H1 (cell line): ENCODE measurements around the gene PCBP1. TPM values are rescaled to one million over a fixed set of nuclear protein-coding genes. Genes with fewer than 3 reads are reported as not detected.

ENCODE experiments used
- CTCF ChIA-PET: fragments of 300-600 bp; sonication (Branson Sonifier 250); formaldehyde crosslinking; loops from one replicate; lab custom pipeline; 2021; ENCODE audit not compliant: partially characterized antibody; lab: Charles Lee
- POLR2A ChIA-PET: fragments of 300-600 bp; sonication (Branson Sonifier 250); formaldehyde crosslinking; loops from one replicate; lab custom pipeline; 2021; ENCODE audit warnings: inconsistent platforms; ENCODE audit not compliant: partially characterized antibody; lab: Charles Lee
- DNase-seq, 2 experiments: peaks; one replicate each; pipeline versions ENCODE4 v3.0.0 to v3.0.0-alpha.2; 2010 to 2022; ENCODE audit warnings: low spot score in 2 of 2, low read depth in 1 of 2, mixed read lengths in 1 of 2
- FAIRE-seq: peaks from 2 replicates; lab custom pipeline; 2011; peaks lifted over from hg19 to GRCh38; lab: Jason Lieb, UNC
- H2AFZ ChIP-seq: 2 replicates; pipeline ENCODE4 v1.8.1; 2012; ENCODE audit warnings: low read length, inconsistent platforms
- H2AK5ac ChIP-seq: 2 replicates; pipeline ENCODE4 v1.6.1; 2013; ENCODE audit warnings: low read depth, low read length
- H2BK120ac ChIP-seq: replicated peaks from 2 replicates; pipeline ENCODE3; 2013; ENCODE audit warnings: low read depth, low read length, inconsistent platforms
- H2BK12ac ChIP-seq: 2 replicates; pipeline ENCODE4 v1.6.1; 2013; ENCODE audit warnings: low read depth, low read length
- H2BK15ac ChIP-seq: 2 replicates; pipeline ENCODE4 v1.6.1; 2013; ENCODE audit warnings: low read length
- H2BK20ac ChIP-seq: 2 replicates; pipeline ENCODE4 v1.6.1; 2013; ENCODE audit warnings: low read length
- H2BK5ac ChIP-seq: 2 replicates; pipeline ENCODE4 v1.6.1; 2013; ENCODE audit warnings: low read depth, low read length
- H3K14ac ChIP-seq: 2 replicates; pipeline ENCODE4 v1.6.1; 2013; ENCODE audit warnings: inconsistent platforms; ENCODE audit not compliant: insufficient read length
- H3K18ac ChIP-seq: 2 replicates; pipeline ENCODE4 v1.6.1; 2013; ENCODE audit warnings: low read length; ENCODE audit errors: extremely low read depth
- H3K23ac ChIP-seq: 2 replicates; pipeline ENCODE4 v1.6.1; 2013; ENCODE audit warnings: inconsistent platforms; ENCODE audit not compliant: insufficient read length
- H3K23me2 ChIP-seq: 2 replicates; pipeline ENCODE4 v1.6.1; 2013; ENCODE audit warnings: low read depth, low read length
- H3K27ac ChIP-seq: 2 replicates; pipeline ENCODE4 v1.6.1; 2011; ENCODE audit warnings: low read depth, low read length, inconsistent platforms
- H3K27me3 ChIP-seq, 4 experiments: replicated peaks in 1 of 4; 1 replicate in 1 of 4; 2 replicates in 3 of 4; pipeline versions ENCODE4 v1.6.1 to v1.8.1; 2011 to 2013; ENCODE audit warnings: low read length in 3 of 4, mild to moderate bottlenecking in 3 of 4, inconsistent platforms in 2 of 4, mixed read lengths in 2 of 4, moderate library complexity in 1 of 4; ENCODE audit not compliant: control insufficient read depth in 3 of 4, insufficient read depth in 3 of 4; ENCODE audit errors: extremely low read depth in 1 of 4
- H3K36me3 ChIP-seq, 4 experiments: 2 replicates each; pipeline versions ENCODE4 v1.6.1 to v1.8.1; 2011 to 2013; ENCODE audit warnings: mild to moderate bottlenecking in 4 of 4, low read length in 3 of 4, moderate library complexity in 2 of 4, control low read depth in 1 of 4, inconsistent platforms in 1 of 4; ENCODE audit not compliant: insufficient read depth in 4 of 4, control insufficient read depth in 2 of 4
- H3K4ac ChIP-seq: replicated peaks from 2 replicates; pipeline ENCODE3; 2013; ENCODE audit warnings: low read length, low read depth, mixed read lengths, inconsistent platforms; ENCODE audit not compliant: insufficient read length
- H3K4me1 ChIP-seq, 4 experiments: replicated peaks in 1 of 4; 1 replicate in 1 of 4; 2 replicates in 3 of 4; pipeline versions ENCODE4 v1.6.1 to v1.8.1; 2011 to 2013; ENCODE audit warnings: low read length in 3 of 4, inconsistent platforms in 2 of 4, mixed read lengths in 1 of 4; ENCODE audit not compliant: insufficient read depth in 4 of 4, control insufficient read depth in 3 of 4
- H3K4me2 ChIP-seq, 2 experiments: 2 replicates each; pipeline versions ENCODE4 v1.6.1 to v1.8.1; 2011 to 2013; ENCODE audit warnings: low read depth in 2 of 2, low read length in 2 of 2, control low read depth in 1 of 2, inconsistent platforms in 1 of 2, mild to moderate bottlenecking in 1 of 2; ENCODE audit not compliant: insufficient read depth in 1 of 2
- H3K4me3 ChIP-seq, 4 experiments: fragments of 200-600, 300-600 bp in 1 of 4; sonication (generic), shearing (Covaris generic), sonication (Bioruptor Twin) in 1 of 4; 2 replicates each; pipeline versions ENCODE4 v1.5.1 to v1.8.1; 2011 to 2016; ENCODE audit warnings: low read length in 4 of 4, low read depth in 3 of 4, control low read depth in 2 of 4, inconsistent platforms in 2 of 4, mild to moderate bottlenecking in 2 of 4, mixed read lengths in 1 of 4, moderate library complexity in 1 of 4; ENCODE audit not compliant: insufficient read depth in 2 of 4; ENCODE audit errors: extremely low read depth in 1 of 4
- H3K56ac ChIP-seq: replicated peaks from 2 replicates; pipeline ENCODE3; 2013; ENCODE audit warnings: low read depth, mild to moderate bottlenecking, mixed read lengths, low read length, inconsistent platforms; ENCODE audit not compliant: insufficient read length
- H3K79me1 ChIP-seq: 2 replicates; pipeline ENCODE4 v1.6.1; 2013; ENCODE audit warnings: low read depth, low read length, control low read depth
- H3K79me2 ChIP-seq, 2 experiments: 2 replicates each; pipeline versions ENCODE4 v1.6.1 to v1.8.1; 2012 to 2013; ENCODE audit warnings: low read length in 2 of 2, mild to moderate bottlenecking in 2 of 2, inconsistent platforms in 1 of 2; ENCODE audit not compliant: insufficient read depth in 2 of 2, control insufficient read depth in 1 of 2
- H3K9ac ChIP-seq, 4 experiments: replicated peaks in 1 of 4; 1 replicate in 1 of 4; 2 replicates in 3 of 4; pipeline versions ENCODE4 v1.6.1 to v1.8.1; 2011 to 2013; ENCODE audit warnings: low read depth in 3 of 4, low read length in 3 of 4, control low read depth in 2 of 4, mild to moderate bottlenecking in 2 of 4, moderate library complexity in 2 of 4, inconsistent platforms in 1 of 4; ENCODE audit errors: extremely low read depth in 1 of 4
- H3K9me3 ChIP-seq, 2 experiments: 2 replicates each; pipeline versions ENCODE4 v1.6.1 to v1.8.1; 2012 to 2013; ENCODE audit warnings: mild to moderate bottlenecking in 2 of 2, moderate library complexity in 2 of 2, control low read depth in 1 of 2, inconsistent platforms in 1 of 2, low read depth in 1 of 2, low read length in 1 of 2, mixed read lengths in 1 of 2; ENCODE audit not compliant: insufficient read depth in 2 of 2
- H4K20me1 ChIP-seq, 2 experiments: replicated peaks in 1 of 2; 2 replicates each; pipeline versions ENCODE3 to v1.8.1; 2011 to 2013; ENCODE audit warnings: inconsistent platforms in 2 of 2, low read length in 2 of 2, mild to moderate bottlenecking in 1 of 2; ENCODE audit not compliant: insufficient read depth in 2 of 2, control insufficient read depth in 1 of 2
- H4K5ac ChIP-seq: 2 replicates; pipeline ENCODE4 v1.6.1; 2013; ENCODE audit warnings: low read length, low read depth, mixed read lengths, inconsistent platforms; ENCODE audit not compliant: insufficient read length
- H4K8ac ChIP-seq: 2 replicates; pipeline ENCODE4 v1.8.0; 2013; ENCODE audit warnings: mild to moderate bottlenecking, moderate library complexity, low read length, inconsistent platforms; ENCODE audit not compliant: insufficient read depth; ENCODE audit errors: extremely low read depth
- H4K91ac ChIP-seq: replicated peaks from 2 replicates; pipeline ENCODE3; 2013; ENCODE audit warnings: low read length, mixed read lengths, inconsistent platforms; ENCODE audit not compliant: insufficient read length
- BCL11A ChIP-seq, 2 experiments: IDR thresholded peaks; one replicate each; pipeline ENCODE4 v1.6.1; 2011; ENCODE audit warnings: low read depth in 2 of 2, low read length in 2 of 2, mild to moderate bottlenecking in 2 of 2
- BRCA1 ChIP-seq: IDR thresholded peaks from 2 replicates; pipeline ENCODE4 v1.6.1; 2012; ENCODE audit warnings: low read depth, low read length, improper control_type of control experiment
- CEBPB ChIP-seq: IDR thresholded peaks from 2 replicates; pipeline ENCODE4 v1.6.1; 2012; ENCODE audit warnings: low read depth, low read length
- JUND ChIP-seq: IDR thresholded peaks from 2 replicates; pipeline ENCODE4 v1.6.1; 2011; ENCODE audit warnings: mild to moderate bottlenecking, improper control_type of control experiment, low read length
- PHF8 ChIP-seq: fragments of 200-600 bp; sonication (generic); conservative IDR thresholded peaks from 2 replicates; pipeline ENCODE4 v1.7.1; 2012; ENCODE audit warnings: low read depth, mild to moderate bottlenecking, inconsistent platforms, low read length, moderate library complexity
- WGBS, 2 experiments: shearing (Covaris generic) in 1 of 2; methylation state at CpG; one replicate each; pipeline versions ENCODE4 v1.1.6 to v1.1.7; 2013 to 2015; ENCODE audit warnings: low lambda C conversion rate in 2 of 2, mixed read lengths in 2 of 2, inconsistent platforms in 1 of 2, low coverage in 1 of 2, missing lambda C conversion rate in 1 of 2; ENCODE audit not compliant: insufficient replicate concordance in 2 of 2, insufficient coverage in 1 of 2, insufficient read length in 1 of 2; ENCODE audit errors: extremely low coverage in 1 of 2, missing lambda C conversion rate in 1 of 2; 5-methylcytosine and 5-hydroxymethylcytosine counted together
- polyA plus RNA-seq, 7 experiments: library from polyadenylated mRNA; depleted of rRNA in 3 of 7; stranded (reverse) in 5 of 7; unstranded in 2 of 7; fragments of >200 nt in 5 of 7; fragments of 200-250 nt in 2 of 7; gene quantifications; 1 replicate in 5 of 7; 2 replicates in 1 of 7; 4 replicates in 1 of 7; pipeline versions ENCODE4 v1.2.1 to v1.2.3, GENCODE V29; 2011 to 2013; ENCODE audit warnings: missing spikeins in 2 of 7, mixed read lengths in 2 of 7
- total RNA-seq: library from RNA; stranded (reverse); fragmentation: NEBNext Ultra II Directional; extraction: Animal tissue kit (Norgen Biotek cat#: 25700); gene quantifications from 2 replicates; pipeline ENCODE4 v1.2.1, GENCODE V29; 2021

PCBP1 gene
- total and polyA plus RNA-seq, 2 of the 8 experiments (the other 6 are each of a cell fraction or from before 2014, with no cell fraction given): 279 to 493 TPM

- no peak overlapping the region for H2AFZ ChIP-seq
- no peaks in the 10 kb centered on the region for H3K79me2 ChIP-seq
- no peak overlapping the region for H2BK12ac ChIP-seq
- 0 out of 2 replicates have a peak overlapping the region, but pooled peaks have one; percentile 9 for H2AK5ac ChIP-seq
- no peak overlapping the region for H3K23ac ChIP-seq
- H2BK120ac ChIP-seq: no peak overlapping the region
- H4K20me1 ChIP-seq: no peaks in the 10 kb centered on the region
- no peak overlapping the region for H3K4me2 ChIP-seq
- no peaks in the 10 kb centered on the region; the same call in 1 of the 2 replicates for H3K23me2 ChIP-seq
- no peaks in the 10 kb centered on the region for H3K36me3 ChIP-seq
- no peak overlapping the region for H2BK20ac ChIP-seq
- no peak overlapping the region for H3K4ac ChIP-seq
- no peak overlapping the region for H2BK15ac ChIP-seq
- H3K14ac ChIP-seq: no peak overlapping the region
- FAIRE-seq (no peak), DNase-seq (no peak)
- no peak overlapping the region; the same call in 1 of the 2 replicates for H2BK5ac ChIP-seq
- H3K79me1 ChIP-seq: no peaks in the 10 kb centered on the region
- POLR2A ChIA-PET: interaction anchor here (1.0 to 51.3 kb wide), 5 partner anchors 8 to 203 kb away, joined by 4 to 1553 read pairs (median 188); partner anchors contain the start of genes MXD1 and PCBP1
- no peak overlapping the region for H4K91ac ChIP-seq
- no peak overlapping the region for H3K27ac ChIP-seq
- no peak overlapping the region for H3K18ac ChIP-seq
- H3K4me3 ChIP-seq: no peak overlapping the region
- H3K56ac ChIP-seq: no peak overlapping the region
- CTCF ChIA-PET: interaction anchor here (0.6 to 3.1 kb wide), 7 partner anchors 17 to 146 kb away, joined by 3 to 12 read pairs (median 3); no protein-coding TSS in a partner anchor
- H4K8ac ChIP-seq: no peak overlapping the region
- no peaks in the 10 kb centered on the region for H3K27me3 ChIP-seq
- 90% methylated on average over 2 of the region's 2 CpGs; no CpG with 5 or more reads in 1 of the 2 experiments for WGBS, 2 experiments
- H4K5ac ChIP-seq: no peak overlapping the region
- no peak overlapping the region for H3K9ac ChIP-seq
- H3K9me3 ChIP-seq: no peaks in the 10 kb centered on the region
- H3K4me1 ChIP-seq: peaks cover 10 to 15% (median 14%) of the 10 kb centered on the region in 4 experiments
- TF ChIP-seq PHF8: no peak
- TF ChIP-seq CEBPB: no peak
- TF ChIP-seq JUND: no peak
- TF ChIP-seq BCL11A (IDR thresholded peaks at IDR 0.05; ENCODE audit: low read depth in 2 of 2, low read length in 2 of 2): no peak
- TF ChIP-seq BRCA1: no peak
Observed at GRCh38 chr2:70116936-70117552, 29.8 kb downstream of the PCBP1 start.
